Osteoblast (primary cell): ENCODE data around the gene AKAP6. TPM values are rescaled to one million over a fixed set of nuclear protein-coding genes. Genes with fewer than 3 reads are reported as not detected.

ENCODE experiments used
- DNase-seq: peaks from one replicate; pipeline ENCODE4 v3.0.0; 2011; ENCODE audit warnings: low spot score, mixed read lengths; ENCODE audit not compliant: insufficient read length; ENCODE audit errors: missing footprints
- H2AFZ ChIP-seq: 2 replicates; pipeline ENCODE4 v1.6.0; 2011; ENCODE audit warnings: mild to moderate bottlenecking, low read length
- H3K27ac ChIP-seq: 2 replicates; pipeline ENCODE4 v1.5.1; 2011; ENCODE audit warnings: mild to moderate bottlenecking, low read depth, low read length, moderate library complexity
- H3K27me3 ChIP-seq: 2 replicates; pipeline ENCODE4 v1.6.0; 2012; ENCODE audit warnings: mild to moderate bottlenecking, control low read depth, inconsistent platforms, low read length, moderate library complexity; ENCODE audit not compliant: insufficient read depth
- H3K36me3 ChIP-seq: 2 replicates; pipeline ENCODE4 v1.5.1; 2011; ENCODE audit warnings: mild to moderate bottlenecking, low read length, control low read depth, moderate library complexity; ENCODE audit not compliant: insufficient read depth
- H3K4me1 ChIP-seq: 2 replicates; pipeline ENCODE4 v1.5.1; 2011; ENCODE audit warnings: mild to moderate bottlenecking, low read length, control low read depth, moderate library complexity; ENCODE audit not compliant: insufficient read depth
- H3K4me2 ChIP-seq: 2 replicates; pipeline ENCODE4 v1.6.0; 2011; ENCODE audit warnings: mild to moderate bottlenecking, low read length; ENCODE audit not compliant: insufficient read depth
- H3K4me3 ChIP-seq: fragments of 200-600 bp; sonication (generic); 3 replicates; pipeline ENCODE4 v1.5.1; 2012; ENCODE audit warnings: mild to moderate bottlenecking, low read length, inconsistent platforms; ENCODE audit not compliant: insufficient read depth
- H3K79me2 ChIP-seq: 2 replicates; pipeline ENCODE4 v1.6.0; 2012; ENCODE audit warnings: mild to moderate bottlenecking, low read length, control low read depth, inconsistent platforms; ENCODE audit not compliant: insufficient read depth
- H3K9me3 ChIP-seq: 2 replicates; pipeline ENCODE4 v1.5.1; 2011; ENCODE audit warnings: low read depth, low read length, control low read depth
- H4K20me1 ChIP-seq: 2 replicates; pipeline ENCODE4 v1.6.0; 2012; ENCODE audit warnings: mild to moderate bottlenecking, low read length, control low read depth; ENCODE audit not compliant: insufficient read depth
- total RNA-seq: library from RNA; depleted of rRNA; stranded (reverse); fragments of >200 nt; gene quantifications from 2 replicates; pipeline ENCODE4 v1.2.3, GENCODE V29; 2012
- TF ChIP-seq, protein P1 (sequence below): IDR thresholded peaks from 2 replicates; pipeline ENCODE4 v1.5.1; 2011; ENCODE audit warnings: mild to moderate bottlenecking, low read depth, low read length, moderate library complexity; ENCODE audit errors: extremely low read depth

The AKAP6 gene
- total RNA-seq, 1 donor, result 2.2 TPM

DNA sequence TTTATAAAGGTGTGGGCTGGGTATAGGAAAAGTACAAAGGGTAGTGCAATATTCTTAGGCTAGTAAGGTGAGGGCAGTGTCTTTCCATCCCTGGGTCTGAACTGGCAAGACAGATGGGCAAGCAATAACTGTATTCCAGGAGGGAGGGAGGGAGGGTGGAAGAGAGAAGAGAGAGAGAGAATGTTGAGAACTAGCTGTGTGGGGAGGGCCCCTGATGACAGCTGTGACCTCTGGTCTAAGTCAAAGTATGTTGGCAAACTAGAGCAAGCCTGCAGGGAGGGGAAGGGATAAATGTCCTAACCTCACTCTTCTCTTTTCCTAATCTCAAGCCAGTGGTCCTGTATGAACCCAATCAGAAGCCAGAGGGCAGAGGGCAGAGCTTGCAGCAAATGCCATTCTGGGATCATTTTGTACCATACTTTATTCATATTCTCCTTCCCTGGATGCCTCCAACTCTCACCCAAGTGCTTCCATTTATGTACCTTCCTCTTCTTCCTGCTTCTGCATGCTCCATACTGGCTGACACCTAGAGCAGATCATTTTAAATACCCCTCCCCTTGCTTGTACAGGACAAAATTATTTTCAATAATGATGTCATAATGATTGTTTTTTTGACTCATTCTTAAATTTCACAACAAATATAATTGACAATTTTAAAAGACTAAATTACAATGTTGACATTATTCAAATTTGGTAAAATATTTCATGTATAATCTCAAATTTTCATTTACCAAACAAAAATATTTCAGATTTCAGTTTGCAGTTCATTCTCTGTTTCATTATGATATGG, 75.9 kb downstream of the AKAP6 start:
- no peak for DNase-seq
- Histone ChIP-seq H3K27ac (no peak overlapping the region), H4K20me1 (no peaks in the 10 kb centered on the region)

DNA sequence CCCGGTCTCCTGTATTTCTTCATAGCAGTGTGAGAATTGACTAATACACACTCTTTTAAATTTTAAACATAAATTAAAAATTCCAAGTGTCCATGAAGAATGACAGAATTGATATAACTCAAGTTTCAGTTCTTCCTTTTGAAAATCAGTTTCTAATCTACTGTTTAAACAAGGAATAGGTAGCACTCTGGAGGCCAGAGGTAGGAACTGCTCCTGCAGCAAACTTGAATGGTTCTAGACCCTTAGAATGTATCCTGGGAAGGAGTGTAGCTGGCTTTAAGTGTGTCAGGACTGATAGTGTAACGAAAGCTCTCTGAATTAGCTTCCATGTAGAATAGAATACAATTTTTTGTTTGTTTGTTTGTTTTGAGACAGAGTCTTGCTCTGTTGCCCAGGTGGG, 76.8 kb downstream of the AKAP6 start:
- Histone ChIP-seq H3K27ac (no peak overlapping the region), H3K36me3 (no peaks in the 10 kb centered on the region), H2AFZ (no peak overlapping the region), H3K9me3 (no peaks in the 10 kb centered on the region), H3K4me1 (peaks cover 5% of the 10 kb centered on the region), H3K27me3 (peaks cover 7% of the 10 kb centered on the region), H3K4me3 (no peak overlapping the region), H3K4me2 (no peak overlapping the region), H3K79me2 (no peaks in the 10 kb centered on the region), H4K20me1 (no peaks in the 10 kb centered on the region)
- DNase-seq, result no peak
- TF ChIP-seq, protein P1, sequence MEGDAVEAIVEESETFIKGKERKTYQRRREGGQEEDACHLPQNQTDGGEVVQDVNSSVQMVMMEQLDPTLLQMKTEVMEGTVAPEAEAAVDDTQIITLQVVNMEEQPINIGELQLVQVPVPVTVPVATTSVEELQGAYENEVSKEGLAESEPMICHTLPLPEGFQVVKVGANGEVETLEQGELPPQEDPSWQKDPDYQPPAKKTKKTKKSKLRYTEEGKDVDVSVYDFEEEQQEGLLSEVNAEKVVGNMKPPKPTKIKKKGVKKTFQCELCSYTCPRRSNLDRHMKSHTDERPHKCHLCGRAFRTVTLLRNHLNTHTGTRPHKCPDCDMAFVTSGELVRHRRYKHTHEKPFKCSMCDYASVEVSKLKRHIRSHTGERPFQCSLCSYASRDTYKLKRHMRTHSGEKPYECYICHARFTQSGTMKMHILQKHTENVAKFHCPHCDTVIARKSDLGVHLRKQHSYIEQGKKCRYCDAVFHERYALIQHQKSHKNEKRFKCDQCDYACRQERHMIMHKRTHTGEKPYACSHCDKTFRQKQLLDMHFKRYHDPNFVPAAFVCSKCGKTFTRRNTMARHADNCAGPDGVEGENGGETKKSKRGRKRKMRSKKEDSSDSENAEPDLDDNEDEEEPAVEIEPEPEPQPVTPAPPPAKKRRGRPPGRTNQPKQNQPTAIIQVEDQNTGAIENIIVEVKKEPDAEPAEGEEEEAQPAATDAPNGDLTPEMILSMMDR, result no peak

More for the DNA sequence above, 75.9 kb downstream of the AKAP6 start:
- Histone ChIP-seq H3K4me2 (no peak overlapping the region), H3K9me3 (no peaks in the 10 kb centered on the region), H2AFZ (no peak overlapping the region), H3K4me1 (peaks cover 9% of the 10 kb centered on the region), H3K4me3 (no peak overlapping the region), H3K79me2 (no peaks in the 10 kb centered on the region), H3K36me3 (no peaks in the 10 kb centered on the region), H3K27me3 (peaks cover 5% of the 10 kb centered on the region)
- TF ChIP-seq, protein P1, result no peak

- H3K4me1 ChIP-seq, result peaks cover 4% of the 10 kb centered on the region
- no peaks in the 10 kb centered on the region for H3K36me3 ChIP-seq
- H3K4me2 ChIP-seq, result no peak overlapping the region
- peaks cover 7% of the 10 kb centered on the region for H3K27me3 ChIP-seq
- H3K79me2 ChIP-seq, result no peaks in the 10 kb centered on the region
- no peaks in the 10 kb centered on the region for H3K9me3 ChIP-seq
- DNase-seq, result no peak
- H4K20me1 ChIP-seq, result no peaks in the 10 kb centered on the region
- TF ChIP-seq, protein P1, result no peak
- no peak overlapping the region for H2AFZ ChIP-seq
- H3K4me3 ChIP-seq, result no peak overlapping the region
- H3K27ac ChIP-seq, result no peak overlapping the region
Measured at GRCh38 chr14:32407130-32407529, 78.0 kb downstream of the AKAP6 start.

DNA sequence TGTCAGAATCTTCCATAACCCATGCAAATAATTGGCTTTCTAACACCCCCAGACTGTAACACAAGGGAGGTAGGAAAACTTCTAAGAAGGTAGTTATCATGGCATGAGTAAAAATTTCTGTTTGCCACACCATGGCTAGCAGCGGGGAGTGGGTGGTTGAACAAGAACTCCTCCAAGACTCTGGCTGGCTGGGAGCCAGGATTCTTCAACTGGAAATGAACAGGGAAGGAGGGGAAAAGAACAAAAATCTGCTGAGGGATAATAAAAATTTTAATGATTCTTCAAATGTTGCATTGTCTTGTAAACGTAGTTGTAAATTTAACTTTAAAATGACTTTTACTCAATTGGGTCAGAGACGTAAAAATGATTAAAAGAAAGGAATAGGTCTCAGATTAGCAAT, 78.9 kb downstream of the AKAP6 start:
- no peak for DNase-seq
- H3K9me3 ChIP-seq, result no peaks in the 10 kb centered on the region
- H3K4me2 ChIP-seq, result no peak overlapping the region
- H3K27ac ChIP-seq, result no peak overlapping the region
- TF ChIP-seq, protein P1, result no peak
- no peak overlapping the region for H2AFZ ChIP-seq
- H3K4me1 ChIP-seq, result peaks cover 4% of the 10 kb centered on the region
- H3K79me2 ChIP-seq, result no peaks in the 10 kb centered on the region
- peaks cover 7% of the 10 kb centered on the region for H3K27me3 ChIP-seq
- H3K4me3 ChIP-seq, result no peak overlapping the region
- no peaks in the 10 kb centered on the region for H3K36me3 ChIP-seq
- no peaks in the 10 kb centered on the region for H4K20me1 ChIP-seq
